ENCODE data around the gene ANKDD1B.

DNA sequence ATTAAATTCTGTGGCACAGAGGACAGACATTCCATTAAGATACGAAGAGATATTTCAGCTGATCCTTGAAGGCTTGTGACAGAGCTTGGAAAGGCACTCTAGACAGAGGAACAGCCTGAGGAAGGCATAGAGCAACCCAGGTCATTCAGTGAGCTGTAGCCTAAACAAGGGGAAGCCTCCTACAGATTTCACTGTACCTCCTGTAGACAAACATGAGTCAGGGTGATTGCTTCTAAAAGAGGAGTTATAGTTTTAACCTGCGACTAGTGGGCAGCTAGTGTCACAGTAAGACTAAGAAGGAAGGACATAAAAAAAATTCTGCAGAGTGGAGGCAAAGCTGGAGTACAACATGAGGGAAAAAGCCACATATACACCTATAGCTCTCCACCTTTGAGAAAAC lies 43.5 kb upstream of the ANKDD1B start:
- TF ChIP-seq, protein P1, sequence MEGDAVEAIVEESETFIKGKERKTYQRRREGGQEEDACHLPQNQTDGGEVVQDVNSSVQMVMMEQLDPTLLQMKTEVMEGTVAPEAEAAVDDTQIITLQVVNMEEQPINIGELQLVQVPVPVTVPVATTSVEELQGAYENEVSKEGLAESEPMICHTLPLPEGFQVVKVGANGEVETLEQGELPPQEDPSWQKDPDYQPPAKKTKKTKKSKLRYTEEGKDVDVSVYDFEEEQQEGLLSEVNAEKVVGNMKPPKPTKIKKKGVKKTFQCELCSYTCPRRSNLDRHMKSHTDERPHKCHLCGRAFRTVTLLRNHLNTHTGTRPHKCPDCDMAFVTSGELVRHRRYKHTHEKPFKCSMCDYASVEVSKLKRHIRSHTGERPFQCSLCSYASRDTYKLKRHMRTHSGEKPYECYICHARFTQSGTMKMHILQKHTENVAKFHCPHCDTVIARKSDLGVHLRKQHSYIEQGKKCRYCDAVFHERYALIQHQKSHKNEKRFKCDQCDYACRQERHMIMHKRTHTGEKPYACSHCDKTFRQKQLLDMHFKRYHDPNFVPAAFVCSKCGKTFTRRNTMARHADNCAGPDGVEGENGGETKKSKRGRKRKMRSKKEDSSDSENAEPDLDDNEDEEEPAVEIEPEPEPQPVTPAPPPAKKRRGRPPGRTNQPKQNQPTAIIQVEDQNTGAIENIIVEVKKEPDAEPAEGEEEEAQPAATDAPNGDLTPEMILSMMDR (IDR thresholded peaks at IDR 0.05; ENCODE audit: insufficient read depth, low read length, poor library complexity, severe bottlenecking), result no peak
- no peak for TF ChIP-seq EZH2phosphoT487 (conservative IDR thresholded peaks at IDR 0.05; ENCODE audit: low read length)

Data from SU-DHL-6 (cell line).